GM12801 (cell line): ENCODE data around the gene PLEKHG4.

Experiments used
- CTCF ChIP-seq: IDR thresholded peaks from one replicate; pipeline ENCODE4 v1.5.1; 2011; ENCODE audit warnings: control low read depth; ENCODE audit not compliant: insufficient read length; ENCODE audit errors: extremely low read depth

PLEKHG4 gene

DNA sequence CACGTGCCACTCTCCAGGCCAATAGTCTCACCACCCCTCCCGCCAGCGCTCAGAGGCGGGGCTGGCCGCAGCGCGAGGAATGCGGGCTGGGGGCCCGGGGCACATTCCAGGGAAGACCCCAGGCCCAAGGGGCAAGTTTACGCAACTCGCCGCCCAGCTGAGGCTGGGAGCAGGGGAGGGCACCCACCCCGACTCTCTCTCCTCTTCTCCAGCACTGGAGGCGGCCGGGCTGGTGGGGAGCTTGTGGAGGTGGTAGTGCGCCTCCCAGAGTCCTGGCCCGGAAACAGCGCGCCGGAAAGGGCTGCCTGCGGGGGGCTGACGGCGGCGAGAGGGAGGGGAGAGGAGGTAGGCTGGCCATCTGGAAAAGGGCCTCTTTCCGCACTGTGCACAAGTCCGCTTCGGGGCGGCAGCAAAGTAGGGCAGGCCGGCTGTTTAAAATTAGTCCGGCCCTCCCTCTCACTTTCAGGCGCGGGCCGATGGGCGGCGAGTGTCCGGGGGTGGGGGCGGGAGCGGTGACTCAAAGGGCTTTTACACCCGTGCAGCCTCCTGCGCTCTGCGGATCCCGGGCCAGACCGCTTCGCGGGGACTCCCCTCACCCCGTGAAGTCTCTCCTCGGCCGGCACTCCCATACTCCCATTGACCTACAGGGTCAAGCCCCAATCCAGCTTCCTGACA is 33.1 kb upstream of the PLEKHG4 start:
- TF ChIP-seq CTCF, result no peak

- TF ChIP-seq CTCF, result no peak
Measured at GRCh38 chr16:67246756-67247191, 32.6 kb upstream of the PLEKHG4 start.

- no peak for TF ChIP-seq CTCF
Measured at GRCh38 chr16:67247192-67248072, 31.9 kb upstream of the PLEKHG4 start, which contains the start of gene FHOD1. FHOD1 (minus strand) TSS chr16:67247481; CDS start chr16:67247410, 71 bp downstream.

DNA sequence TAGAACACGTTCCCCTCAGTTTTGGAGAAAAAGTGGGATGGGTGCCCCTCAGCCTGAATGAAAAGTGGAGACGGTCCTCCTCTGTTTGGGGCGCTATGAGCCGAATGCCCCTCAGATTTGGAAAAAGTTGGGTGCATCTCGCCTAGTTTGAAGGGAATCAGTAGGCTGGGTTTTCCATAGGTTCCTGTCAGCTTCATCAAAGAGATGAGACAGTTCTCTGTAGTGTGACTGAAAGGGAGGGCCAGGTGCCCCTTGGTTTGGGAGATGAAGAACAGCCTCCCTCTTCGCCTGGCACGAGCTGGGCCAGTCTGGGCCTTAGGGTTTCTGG is 31.3 kb upstream of the PLEKHG4 start:
- no peak for TF ChIP-seq CTCF

GRCh38 chr16:67248401-67249177 is 30.7 kb upstream of the PLEKHG4 start, which contains the start of gene SLC9A5:
SLC9A5 (plus strand) TSS chr16:67248979; CDS start chr16:67249015, 36 bp downstream.
- TF ChIP-seq CTCF, result no peak

DNA sequence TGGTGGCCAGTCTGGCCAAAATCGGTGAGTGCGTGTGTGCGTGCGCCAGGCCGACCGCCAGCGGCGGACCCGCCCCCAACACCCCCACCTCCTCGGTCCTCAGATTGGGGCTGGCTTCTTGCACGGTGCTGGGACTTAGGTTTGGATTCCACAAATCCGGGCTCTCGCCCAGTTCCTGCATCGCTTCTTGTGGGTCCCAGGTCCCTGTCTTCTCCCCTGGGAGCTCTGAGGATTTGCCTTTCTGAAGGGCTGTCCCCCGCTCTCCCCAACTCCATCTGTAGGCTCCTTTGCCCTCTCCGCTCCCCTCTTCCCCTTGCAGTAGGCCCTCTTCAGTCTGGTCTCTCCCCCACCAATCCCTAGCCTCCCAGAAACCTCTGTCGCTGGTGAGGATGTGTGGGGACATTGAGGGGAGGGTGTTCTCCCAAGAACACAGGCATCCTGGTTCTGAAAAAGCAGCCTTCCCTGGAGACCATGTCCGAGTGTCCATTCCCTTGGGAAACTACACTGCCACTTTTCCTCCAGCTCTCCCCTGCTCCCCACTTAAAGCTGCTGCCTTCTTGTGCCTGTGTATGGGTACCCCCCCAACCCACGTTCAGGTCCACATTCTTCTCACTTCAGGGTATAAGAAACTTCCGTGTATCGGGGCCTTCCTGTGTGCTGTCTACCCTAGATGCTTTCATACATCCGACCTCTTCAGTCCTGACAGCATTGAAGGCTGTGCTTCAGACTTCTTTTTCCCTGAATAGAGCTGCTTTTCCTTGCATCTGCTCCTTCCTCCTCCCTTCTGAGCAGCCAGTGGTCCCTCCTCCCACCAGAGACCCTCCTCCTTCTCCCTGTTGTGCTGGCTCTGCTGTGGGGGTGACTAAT is 29.9 kb upstream of the PLEKHG4 start:
- TF ChIP-seq CTCF, result no peak
